Glutamatergic neuron (in vitro differentiated cells): ENCODE results near the gene TMEM45A. TPM values are rescaled to one million over a fixed set of nuclear protein-coding genes. Genes with fewer than 3 reads are reported as not detected.

Experiments
- DNase-seq: peaks from one replicate; pipeline ENCODE4 v3.0.0; 2022
- H3K27ac Mint-ChIP-seq: one replicate; pipeline ENCODE4 v1.8.0; 2020; ENCODE audit warnings: mild to moderate bottlenecking, mixed read lengths, inconsistent platforms; ENCODE audit not compliant: unreplicated experiment
- H3K27me3 Mint-ChIP-seq: one replicate; pipeline ENCODE4 v1.8.0; 2020; ENCODE audit warnings: mild to moderate bottlenecking, moderate library complexity, mixed read lengths, inconsistent platforms; ENCODE audit not compliant: unreplicated experiment
- H3K36me3 Mint-ChIP-seq: one replicate; pipeline ENCODE4 v1.8.0; 2020; ENCODE audit warnings: mild to moderate bottlenecking, mixed read lengths, inconsistent platforms; ENCODE audit not compliant: unreplicated experiment
- H3K4me1 Mint-ChIP-seq: one replicate; pipeline ENCODE4 v1.8.0; 2020; ENCODE audit warnings: mild to moderate bottlenecking, low read depth, mixed read lengths, inconsistent platforms; ENCODE audit not compliant: unreplicated experiment
- H3K4me3 Mint-ChIP-seq: one replicate; pipeline ENCODE4 v1.8.0; 2020; ENCODE audit warnings: mild to moderate bottlenecking, mixed read lengths, inconsistent platforms; ENCODE audit not compliant: unreplicated experiment
- H3K9me3 Mint-ChIP-seq: one replicate; pipeline ENCODE4 v1.8.0; 2020; ENCODE audit warnings: mild to moderate bottlenecking, moderate library complexity, mixed read lengths, inconsistent platforms; ENCODE audit not compliant: unreplicated experiment
- CTCF ChIP-seq: fragments of 200-600 bp; sonication (generic); IDR thresholded peaks from one replicate; pipeline ENCODE4 v1.5.0; 2021; ENCODE audit not compliant: partially characterized antibody, unreplicated experiment
- total RNA-seq: library from RNA; stranded (reverse); fragmentation: NEBNext Ultra II Directional; extraction: Animal tissue kit (Norgen Biotek cat#: 25700); gene quantifications from one replicate; pipeline ENCODE4 v1.2.1, GENCODE V29; 2021; ENCODE audit not compliant: unreplicated experiment

Gene TMEM45A
- total RNA-seq, 1 donor from 2014 or later = 0.61 TPM

- H3K4me3 Mint-ChIP-seq = no peak overlapping the region
- no peaks in the 10 kb centered on the region for H3K4me1 Mint-ChIP-seq
- peaks cover 3% of the 10 kb centered on the region for H3K27me3 Mint-ChIP-seq
- H3K9me3 Mint-ChIP-seq = peaks cover 2% of the 10 kb centered on the region
- no peak for DNase-seq
- H3K36me3 Mint-ChIP-seq = no peaks in the 10 kb centered on the region
- H3K27ac Mint-ChIP-seq = no peak overlapping the region
- TF ChIP-seq CTCF = peak; percentile 54
These were observed 98.4 kb downstream of the TMEM45A start for GRCh38 chr3:100590840-100591147.

GRCh38 chr3:100591411-100591810 is 99.0 kb downstream of the TMEM45A start:
- no peaks in the 10 kb centered on the region for H3K36me3 Mint-ChIP-seq
- DNase-seq = no peak
- no peak for TF ChIP-seq CTCF
- peaks cover 3% of the 10 kb centered on the region for H3K27me3 Mint-ChIP-seq
- no peak overlapping the region for H3K4me3 Mint-ChIP-seq
- peaks cover 2% of the 10 kb centered on the region for H3K9me3 Mint-ChIP-seq
- no peak overlapping the region for H3K27ac Mint-ChIP-seq
- no peaks in the 10 kb centered on the region for H3K4me1 Mint-ChIP-seq

- no peaks in the 10 kb centered on the region for H3K27me3 Mint-ChIP-seq
- no peak for DNase-seq
- TF ChIP-seq CTCF = no peak
- H3K4me1 Mint-ChIP-seq = no peaks in the 10 kb centered on the region
- no peak overlapping the region for H3K4me3 Mint-ChIP-seq
- H3K9me3 Mint-ChIP-seq = no peaks in the 10 kb centered on the region
- no peaks in the 10 kb centered on the region for H3K36me3 Mint-ChIP-seq
- H3K27ac Mint-ChIP-seq = no peak overlapping the region
These were observed 108.0 kb downstream of the TMEM45A start for GRCh38 chr3:100600181-100601042.

- Mint-ChIP-seq H3K4me1 (no peaks in the 10 kb centered on the region), H3K27ac (no peak overlapping the region), H3K27me3 (no peaks in the 10 kb centered on the region), H3K36me3 (no peaks in the 10 kb centered on the region), H3K4me3 (no peak overlapping the region), H3K9me3 (no peaks in the 10 kb centered on the region)
- DNase-seq = no peak
- no peak for TF ChIP-seq CTCF
These were observed 110.4 kb downstream of the TMEM45A start for GRCh38 chr3:100602506-100603444.
